ENCODE results near the gene COL10A1.

COL10A1 gene
- total RNA-seq: 0 reads per million in 4 donors

DNA sequence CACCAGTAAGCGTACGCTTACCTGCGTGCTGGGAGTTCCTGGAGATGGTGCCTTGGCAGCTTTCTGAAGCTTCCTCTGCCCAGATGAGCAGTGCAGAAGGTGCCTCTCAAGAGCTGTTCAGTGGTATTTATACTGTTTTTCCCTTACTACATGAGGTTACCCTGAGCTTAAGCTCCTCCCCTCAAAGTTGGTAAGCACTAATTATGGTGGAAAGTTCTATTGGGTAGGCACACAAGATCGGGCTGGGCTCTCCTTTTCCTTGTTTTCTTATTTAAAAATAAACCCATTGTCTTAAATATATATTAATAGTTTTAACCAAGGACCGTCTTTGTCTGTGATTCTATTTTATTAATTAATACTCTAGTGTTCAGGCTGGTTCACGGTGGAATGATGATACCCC, at the start of gene COL10A1:
Gene COL10A1, minus strand, starts transcription at position 101 of the 400 bp plus-strand sequence. CDS start 640 bp downstream, outside the sequence.
- DNase-seq: no peak

- no peak for DNase-seq
Observed at GRCh38 chr6:116175344-116175743, 49.4 kb upstream of the COL10A1 start.

- no peak for DNase-seq
Observed at GRCh38 chr6:116173928-116174327, 48.0 kb upstream of the COL10A1 start.

DNA sequence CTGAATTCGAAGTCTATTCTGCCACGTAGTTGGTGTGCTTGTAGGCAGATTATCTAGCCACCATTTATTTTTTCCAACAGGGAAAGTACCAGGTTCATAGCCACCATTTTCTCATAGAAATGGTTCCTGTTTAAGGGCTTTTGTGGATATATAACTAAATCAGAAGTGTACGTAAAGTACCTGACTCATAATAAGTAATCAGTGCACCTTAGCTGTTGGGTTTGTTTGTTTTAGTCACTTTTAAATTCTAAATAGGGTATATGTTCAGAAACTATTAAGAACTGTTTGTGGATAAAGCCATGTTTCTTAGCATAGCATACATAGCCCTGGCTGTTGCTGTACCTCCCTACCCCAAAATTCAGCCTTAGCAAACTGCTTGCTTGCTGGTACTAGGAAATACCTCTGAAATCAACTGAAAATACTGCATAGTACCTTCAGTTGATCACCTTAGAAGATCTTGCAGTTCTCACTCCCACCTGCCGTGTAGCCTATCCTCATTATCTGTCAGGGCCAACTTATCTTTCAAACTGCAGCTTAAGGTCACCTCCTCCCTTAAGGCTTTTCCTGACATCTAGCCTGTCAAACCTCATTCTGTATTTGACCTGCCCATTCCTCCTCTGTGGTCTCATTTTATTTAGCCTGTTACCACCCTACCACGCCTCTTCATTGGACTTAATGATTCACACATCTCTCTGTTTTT, 44.6 kb upstream of the COL10A1 start:
- DNase-seq: no peak

GRCh38 chr6:116169880-116170279, 43.9 kb upstream of the COL10A1 start:
- DNase-seq: no peak

DNA sequence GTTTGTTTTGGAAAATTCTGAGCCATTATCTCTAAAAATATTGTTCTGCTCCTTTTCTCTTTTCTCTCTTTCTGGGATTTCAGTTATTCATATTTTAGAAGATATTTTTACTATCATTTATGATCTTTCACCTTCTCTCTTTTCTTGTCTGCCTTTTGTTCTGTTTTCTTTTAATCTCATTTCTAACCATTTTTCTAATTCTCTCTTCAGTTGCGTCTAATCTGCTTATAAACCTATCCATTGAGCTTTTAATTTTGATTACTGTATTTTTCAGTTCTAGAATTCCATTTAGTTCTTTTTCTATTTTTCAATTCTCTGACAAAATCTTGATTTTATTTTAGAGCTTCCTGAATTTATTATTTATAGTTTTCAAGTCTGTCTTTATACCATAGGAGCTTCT, 42.2 kb upstream of the COL10A1 start:
- no peak for DNase-seq

DNA sequence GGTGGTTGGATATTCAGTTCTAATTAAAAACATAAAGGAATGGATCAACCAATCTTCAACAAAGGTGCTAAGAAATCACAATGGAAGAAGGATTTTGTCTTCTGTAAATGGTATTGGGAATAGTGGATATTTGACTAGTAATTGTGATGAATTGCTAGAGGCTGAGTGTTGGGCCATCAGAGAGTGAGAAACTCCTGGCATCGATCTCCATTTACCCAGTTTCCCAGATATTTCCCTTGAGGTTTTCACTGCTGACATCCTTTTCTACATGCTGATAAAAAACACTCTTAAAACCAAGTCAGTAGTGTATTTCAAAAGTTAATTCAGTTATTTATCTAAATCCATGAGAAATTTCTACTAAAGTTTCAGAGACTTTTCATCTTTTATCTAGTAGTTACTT, 40.4 kb upstream of the COL10A1 start:
- DNase-seq: no peak

DNA sequence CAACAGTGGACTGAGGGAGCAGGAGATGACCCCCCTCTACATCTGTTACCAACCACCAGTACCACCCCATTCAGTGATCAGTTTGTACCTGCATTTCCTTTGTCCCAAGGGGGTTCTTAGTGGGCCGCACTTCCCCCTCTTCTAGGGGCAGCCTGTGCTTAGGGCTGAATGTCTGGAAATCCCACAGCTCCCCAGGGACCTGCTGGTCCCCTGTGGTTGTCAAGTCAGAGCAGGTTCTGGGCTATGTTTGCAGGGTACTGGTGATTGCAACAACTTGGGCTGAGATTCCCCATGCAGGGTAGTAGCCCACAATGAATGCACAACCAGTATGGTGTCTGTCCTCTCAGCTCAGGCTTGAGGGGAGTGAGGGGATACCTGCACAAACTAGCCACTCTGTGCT, 39.7 kb upstream of the COL10A1 start:
- DNase-seq: no peak

GRCh38 chr6:116159782-116160524, 34.0 kb upstream of the COL10A1 start:
- DNase-seq: no peak

- no peak for DNase-seq
Observed at GRCh38 chr6:116158641-116159040, 32.7 kb upstream of the COL10A1 start.

DNA sequence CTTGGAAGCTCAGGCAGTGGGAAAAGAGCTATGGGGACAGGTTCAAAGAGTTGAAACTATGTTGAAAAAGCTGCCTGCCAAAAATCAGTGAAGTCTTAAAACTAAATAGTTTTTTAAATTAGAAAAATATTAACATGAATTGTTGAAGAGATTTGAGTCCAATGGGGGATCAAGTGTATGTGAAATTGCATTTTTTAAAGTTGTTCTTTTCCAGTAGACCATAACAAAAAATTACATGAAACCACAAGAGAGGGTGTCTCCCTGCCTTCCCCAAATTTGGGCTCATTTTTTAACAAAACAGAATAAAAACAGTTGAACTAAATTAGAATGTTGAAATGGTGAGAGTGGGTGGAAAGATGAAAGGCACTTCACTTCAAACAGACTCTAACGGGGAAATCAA, 31.5 kb upstream of the COL10A1 start:
- DNase-seq: no peak

DNA sequence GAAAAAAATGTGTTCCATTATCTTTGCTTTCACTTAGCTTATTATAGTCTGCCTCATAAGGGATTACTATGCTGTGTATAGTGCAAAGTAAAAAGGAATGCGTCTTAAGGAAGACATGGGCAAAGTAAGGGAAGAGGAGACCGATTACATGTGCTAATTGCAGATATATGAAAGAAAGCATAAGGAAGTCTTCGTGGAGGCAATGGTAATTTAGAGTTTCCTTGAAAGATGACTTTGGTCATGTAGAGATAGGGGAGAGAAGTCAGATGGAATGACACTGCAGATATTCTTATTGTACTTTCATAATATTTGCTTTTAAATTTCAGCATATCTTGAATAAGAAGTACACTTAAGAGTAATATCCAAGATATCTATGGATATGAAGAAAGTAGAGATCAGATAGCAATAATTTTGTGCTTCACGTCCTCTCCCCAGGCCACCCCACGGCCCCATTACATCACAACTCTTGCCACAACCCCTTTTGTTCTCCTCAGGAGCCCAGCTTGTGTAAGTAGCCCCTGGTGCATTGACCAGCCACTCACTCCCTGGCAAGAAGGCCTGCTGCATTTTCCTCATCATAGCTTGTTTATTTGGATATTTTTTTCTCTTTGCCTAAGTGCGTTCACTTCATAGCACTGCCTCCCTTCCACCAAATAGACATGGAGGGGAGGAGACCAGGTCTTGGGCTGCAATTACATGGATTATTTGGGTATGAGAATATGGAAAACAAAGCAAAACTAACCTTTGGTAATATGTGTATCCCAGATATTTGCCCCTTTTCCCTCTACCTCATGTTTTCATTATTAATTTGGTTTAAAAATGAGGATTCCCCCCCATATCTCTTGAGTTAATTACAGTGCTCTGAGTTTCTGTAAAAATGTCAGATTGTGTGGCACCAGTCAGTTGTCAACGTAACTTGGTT, 30.7 kb upstream of the COL10A1 start:
- no peak for DNase-seq

- no peak for DNase-seq
Observed at GRCh38 chr6:116154887-116155286, 29.0 kb upstream of the COL10A1 start.

GRCh38 chr6:116152620-116153019, 26.7 kb upstream of the COL10A1 start:
- no peak for DNase-seq

- DNase-seq: no peak
Observed at GRCh38 chr6:116145803-116146675, 20.1 kb upstream of the COL10A1 start.

- no peak for DNase-seq
Observed at GRCh38 chr6:116144605-116145004, 18.7 kb upstream of the COL10A1 start.

DNA sequence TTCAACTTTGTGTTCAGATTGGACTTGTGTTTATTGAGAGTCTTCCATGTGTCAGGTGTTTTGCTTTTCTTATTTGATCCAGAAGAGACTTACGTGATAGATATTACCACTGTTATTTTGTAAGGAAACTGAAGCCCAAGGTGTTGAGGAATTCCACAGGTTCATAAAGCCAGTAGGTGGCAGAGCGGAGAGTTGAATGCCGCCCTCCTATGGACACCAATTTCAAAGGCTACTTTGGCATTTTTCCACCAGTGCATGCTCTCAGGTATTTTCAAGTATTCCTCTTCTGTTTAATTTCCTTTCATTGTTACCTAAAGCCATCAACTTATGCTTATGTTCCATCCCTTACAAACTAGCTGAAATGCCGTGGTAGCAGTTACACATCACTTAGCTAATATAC, 14.0 kb upstream of the COL10A1 start:
- DNase-seq: no peak

- peak in 1 of 5 donors; percentile 70 for DNase-seq
Observed at GRCh38 chr6:116136933-116137340, 11.0 kb upstream of the COL10A1 start.

- peak in 1 of 5 donors; percentile 4 for DNase-seq
Observed at GRCh38 chr6:116136373-116136772, 10.4 kb upstream of the COL10A1 start.

GRCh38 chr6:116133453-116133852, 7.5 kb upstream of the COL10A1 start:
- no peak for DNase-seq

- no peak for DNase-seq
Observed at GRCh38 chr6:116127771-116128493, 2.0 kb upstream of the COL10A1 start.

All from T-helper 1 cell (primary cell).